ENCODE measurements around the gene LDLRAP1. TPM values are rescaled to one million over a fixed set of nuclear protein-coding genes. Genes with fewer than 3 reads are reported as not detected.

The LDLRAP1 gene
- total and polyA plus RNA-seq, 5 experiments from 2014 or later, result 361 to 877 (median 387) TPM

DNA sequence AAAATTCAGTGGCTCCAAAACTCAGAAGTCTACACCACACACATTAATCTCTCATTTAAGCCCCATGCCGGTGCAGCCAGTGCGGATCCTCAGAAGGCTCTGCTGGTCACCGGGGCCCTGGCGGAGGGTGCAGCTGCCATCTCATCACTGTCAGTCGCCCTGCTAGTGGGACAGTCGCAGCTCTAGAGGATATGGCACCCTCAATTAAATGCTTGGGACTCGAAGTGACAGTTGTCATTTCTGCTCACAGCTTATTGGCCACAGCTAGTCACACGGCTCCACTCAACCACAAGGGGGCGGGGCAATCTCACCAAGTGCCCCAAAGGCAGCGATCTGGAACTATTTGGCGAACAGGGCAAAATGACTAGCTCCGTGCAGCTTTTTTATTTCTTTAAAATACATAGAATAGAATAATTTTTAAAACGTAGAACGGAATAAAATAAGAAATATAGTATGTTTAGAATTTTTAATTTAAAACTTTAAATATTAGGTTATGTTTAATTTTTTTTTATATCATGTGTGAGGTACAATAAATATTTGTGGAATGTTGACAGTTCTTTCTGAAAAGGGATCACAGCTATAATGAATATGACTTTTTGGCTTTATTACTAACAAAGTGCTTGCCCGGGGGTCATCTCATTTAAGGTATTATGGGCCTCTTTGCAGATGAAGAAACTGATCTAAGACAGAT is 65.2 kb downstream of the LDLRAP1 start:
- peaks cover 4 to 23% (median 11%) of the 10 kb centered on the region in 4 donors for H3K4me1 Mint-ChIP-seq
- peaks cover 0 to 5% (median 0%) of the 10 kb centered on the region in 5 donors for H3K27me3 Mint-ChIP-seq
- no peaks in the 10 kb centered on the region for H3K9me3 Mint-ChIP-seq
- POLR2A ChIA-PET, result interaction anchor here (0.5 to 2.8 kb wide), 20 partner anchors 9 to 293 kb away, joined by 3 to 22 read pairs (median 5); partner anchors contain the start of genes LDLRAP1, MTFR1L and SELENON
- H3K4me3 Mint-ChIP-seq, result peak overlapping the region; percentile 5 to 74 (median 32)
- H3K27ac Mint-ChIP-seq, result peak overlapping the region in 4 of 10 donors; percentile 5 to 80 (median 56)
- H3K36me3 Mint-ChIP-seq, result no peaks in the 10 kb centered on the region
- ATAC-seq (peak; percentile 99 to 100), DNase-seq (peak; percentile 76 to 93 (median 82))

DNA sequence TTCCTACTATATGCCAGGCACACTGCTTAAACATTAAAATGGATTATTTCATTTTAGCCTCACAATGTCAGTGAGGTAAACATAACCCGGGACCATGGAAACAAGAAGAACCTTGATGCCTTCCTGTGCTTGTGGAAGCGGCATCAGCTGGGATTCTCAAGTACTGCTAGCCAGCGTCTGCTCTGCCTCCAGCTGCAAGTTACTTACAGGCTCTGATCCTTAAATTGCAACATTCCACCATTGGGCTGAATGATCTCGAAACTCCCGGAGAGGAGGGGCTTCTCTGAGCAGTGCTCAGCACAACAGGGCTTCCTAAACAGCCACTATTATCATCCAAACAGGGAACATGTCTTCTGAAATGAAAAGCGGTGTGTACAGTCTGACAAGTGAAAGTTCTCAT is 66.5 kb downstream of the LDLRAP1 start:
- Mint-ChIP-seq H3K36me3 (no peaks in the 10 kb centered on the region), H3K9me3 (no peaks in the 10 kb centered on the region), H3K27me3 (peaks cover 0 to 5% (median 0%) of the 10 kb centered on the region in 5 donors), H3K27ac (peak overlapping the region in 1 of 10 donors; percentile 29), H3K4me1 (peaks cover 6 to 31% (median 20%) of the 10 kb centered on the region in 4 donors), H3K4me3 (no peak overlapping the region)
- no peak for DNase-seq
- no peak for ATAC-seq
- POLR2A ChIA-PET, result interaction anchor here (0.8 to 2.8 kb wide), 6 partner anchors 60 to 210 kb away, joined by 3 to 22 read pairs (median 7); partner anchors contain the start of genes LDLRAP1, MTFR1L and SELENON

DNA sequence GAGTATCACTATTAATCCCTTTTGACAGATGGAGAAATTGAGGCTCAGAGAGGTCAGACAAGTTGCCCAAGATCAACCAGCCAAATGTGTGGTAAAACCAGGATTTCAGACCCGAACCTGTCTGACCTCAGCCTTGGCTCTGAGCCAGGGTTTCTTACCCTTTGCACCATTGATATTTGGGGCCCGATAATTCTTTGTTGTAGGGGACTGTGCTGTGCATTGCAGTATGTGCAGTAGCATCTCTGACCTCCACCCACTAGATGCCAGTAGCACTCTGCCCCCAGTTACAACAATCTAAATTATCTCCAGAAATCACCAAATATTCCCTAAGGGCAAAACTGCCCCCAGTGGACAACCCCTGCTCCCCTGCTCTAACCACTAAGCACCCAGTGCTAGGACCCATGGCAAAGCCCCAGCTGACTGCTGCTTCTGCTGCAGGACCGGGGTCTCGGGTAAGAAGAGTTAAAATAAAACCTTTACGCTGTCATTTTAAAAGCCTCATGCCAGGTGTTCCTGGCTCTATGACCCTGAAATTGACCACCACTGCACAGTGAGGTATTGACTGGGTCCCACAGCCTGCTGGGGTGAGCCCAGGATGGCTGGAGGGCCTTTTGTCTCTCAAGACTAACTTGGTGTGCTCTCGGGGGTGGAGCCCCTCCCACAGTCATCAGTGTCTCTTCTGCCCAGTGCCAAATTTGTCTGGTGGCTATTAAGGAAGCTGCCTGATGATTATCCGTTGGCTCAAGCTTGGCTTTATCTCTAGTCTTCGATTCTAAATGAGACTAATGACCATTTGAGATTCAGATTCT is 67.6 kb downstream of the LDLRAP1 start:
- H3K27me3 Mint-ChIP-seq, result peaks cover 0 to 5% (median 0%) of the 10 kb centered on the region in 5 donors
- H3K4me1 Mint-ChIP-seq, result peaks cover 11 to 41% (median 31%) of the 10 kb centered on the region in 4 donors
- H3K4me3 Mint-ChIP-seq, result no peak overlapping the region
- ATAC-seq (no peak), DNase-seq (no peak)
- H3K27ac Mint-ChIP-seq, result peak overlapping the region in 2 of 10 donors; percentile 40 to 41
- H3K36me3 Mint-ChIP-seq, result no peaks in the 10 kb centered on the region
- H3K9me3 Mint-ChIP-seq, result no peaks in the 10 kb centered on the region
- POLR2A ChIA-PET, result interaction anchor here (0.5 to 2.8 kb wide), 8 partner anchors 12 to 209 kb away, joined by 3 to 22 read pairs (median 4); partner anchors contain the start of gene MTFR1L

DNA sequence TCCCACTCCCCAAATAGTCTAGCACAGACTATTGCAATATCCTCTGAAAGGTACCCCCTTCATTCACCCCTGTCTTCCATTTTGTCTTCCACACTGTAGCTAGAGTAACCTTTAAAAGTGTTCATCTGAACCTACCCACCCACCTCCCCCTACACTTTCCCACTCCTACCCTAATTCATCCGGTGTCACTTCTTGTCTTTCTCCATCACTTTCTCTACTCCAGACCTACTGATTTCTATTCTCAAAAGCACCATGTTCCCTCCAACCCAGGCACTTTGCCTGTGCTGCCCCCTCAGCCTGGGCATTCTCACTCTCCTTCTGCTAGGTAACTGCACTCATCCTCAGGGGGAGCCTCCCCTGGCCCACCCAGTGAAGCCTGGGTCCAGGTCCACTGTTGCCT is 68.4 kb downstream of the LDLRAP1 start:
- DNase-seq (no peak), ATAC-seq (no peak)
- Mint-ChIP-seq H3K4me1 (peaks cover 11 to 41% (median 31%) of the 10 kb centered on the region in 4 donors), H3K27ac (peak overlapping the region in 4 of 10 donors; percentile 18 to 79 (median 45)), H3K4me3 (no peak overlapping the region), H3K36me3 (no peaks in the 10 kb centered on the region), H3K27me3 (peaks cover 0 to 5% (median 0%) of the 10 kb centered on the region in 5 donors), H3K9me3 (no peaks in the 10 kb centered on the region)
- POLR2A ChIA-PET, result interaction anchor here (0.7 to 1.8 kb wide), 4 partner anchors 39 to 191 kb away, joined by 3 to 4 read pairs (median 4); no protein-coding TSS in a partner anchor

- Mint-ChIP-seq H3K27ac (peak overlapping the region in 1 of 10 donors; percentile 46), H3K4me3 (no peak overlapping the region), H3K4me1 (peaks cover 11 to 38% (median 31%) of the 10 kb centered on the region in 4 donors), H3K27me3 (peaks cover 0 to 5% (median 0%) of the 10 kb centered on the region in 5 donors), H3K36me3 (no peaks in the 10 kb centered on the region), H3K9me3 (no peaks in the 10 kb centered on the region)
- ATAC-seq (no peak), DNase-seq (no peak)
- POLR2A ChIA-PET, result interaction anchor here (0.7 to 1.8 kb wide), 2 partner anchors 74 to 183 kb away, joined by 4 read pairs; no protein-coding TSS in a partner anchor
Observed at GRCh38 chr1:25612421-25612820, 69.0 kb downstream of the LDLRAP1 start.

DNA sequence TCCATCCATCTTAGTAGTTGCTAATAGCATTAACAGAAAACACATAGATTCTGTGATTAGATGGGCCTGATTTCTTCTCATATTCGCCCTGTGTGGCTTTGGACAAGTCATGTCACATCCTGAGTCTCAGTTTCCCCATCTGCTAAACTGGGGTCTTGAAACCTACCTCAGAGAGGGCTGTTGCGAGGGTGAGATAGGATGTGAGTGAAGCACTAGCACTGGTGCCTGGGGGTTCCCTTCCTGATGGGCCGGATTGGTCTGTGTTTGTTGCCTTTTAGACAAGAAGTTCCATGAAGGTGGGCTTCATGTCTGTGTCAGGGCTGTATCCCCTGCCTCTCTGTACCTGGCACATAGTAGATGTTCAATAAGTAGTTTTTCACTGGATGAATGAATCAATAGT is 69.7 kb downstream of the LDLRAP1 start:
- no peaks in the 10 kb centered on the region for H3K9me3 Mint-ChIP-seq
- DNase-seq (no peak), ATAC-seq (no peak)
- peaks cover 11 to 36% (median 31%) of the 10 kb centered on the region in 4 donors for H3K4me1 Mint-ChIP-seq
- peak overlapping the region in 2 of 10 donors; percentile 14 to 58 for H3K27ac Mint-ChIP-seq
- H3K27me3 Mint-ChIP-seq, result peaks cover 0 to 5% (median 0%) of the 10 kb centered on the region in 5 donors
- no peaks in the 10 kb centered on the region for H3K36me3 Mint-ChIP-seq
- no peak overlapping the region for H3K4me3 Mint-ChIP-seq
- POLR2A ChIA-PET, result interaction anchor here (1.3 kb wide), 1 partner anchor 196 kb away, joined by 3 read pairs; no protein-coding TSS in a partner anchor

DNA sequence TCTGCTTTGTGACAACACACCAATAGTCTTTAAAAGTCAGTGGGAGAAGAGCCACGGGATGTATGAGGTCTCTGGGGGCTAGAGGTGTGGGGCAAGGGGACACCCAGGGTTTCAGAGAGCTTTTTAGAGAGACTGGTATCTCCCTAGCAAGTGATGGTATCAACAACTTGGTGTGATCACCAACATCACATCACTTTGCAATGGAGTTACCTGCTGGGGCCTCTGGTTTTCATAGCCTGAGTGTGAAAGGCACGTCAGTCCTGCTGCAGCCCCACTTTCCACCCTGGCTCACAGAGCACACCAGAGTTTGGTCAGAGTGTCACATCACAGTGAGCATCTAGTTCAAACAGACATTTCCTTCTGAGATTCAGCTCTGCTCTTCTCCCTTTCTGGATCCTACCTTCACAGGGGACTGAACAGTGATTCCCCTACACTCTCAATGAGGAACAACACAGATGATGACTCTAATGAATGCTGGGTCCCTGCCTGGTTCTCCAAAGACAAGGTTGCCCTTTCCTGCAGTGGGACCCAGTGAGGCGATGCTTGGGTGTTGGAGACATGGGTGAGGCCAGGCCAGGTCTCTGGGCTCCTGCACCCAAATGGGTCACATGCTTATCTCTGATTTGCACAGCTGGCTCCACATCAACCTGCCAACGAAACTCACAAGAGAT is 71.2 kb downstream of the LDLRAP1 start:
- ATAC-seq (no peak), DNase-seq (no peak)
- Mint-ChIP-seq H3K9me3 (no peaks in the 10 kb centered on the region), H3K27me3 (peaks cover 0 to 5% (median 0%) of the 10 kb centered on the region in 5 donors), H3K4me1 (peaks cover 25 to 44% (median 37%) of the 10 kb centered on the region in 4 donors), H3K27ac (peak overlapping the region; percentile 19 to 91 (median 80)), H3K4me3 (peak overlapping the region in 9 of 10 donors; percentile 40 to 88 (median 71)), H3K36me3 (no peaks in the 10 kb centered on the region)
- POLR2A ChIA-PET, result interaction anchor here (1.1 to 1.5 kb wide), 7 partner anchors 49 to 205 kb away, joined by 3 to 7 read pairs (median 3); partner anchors contain the start of gene MTFR1L

- DNase-seq, result no peak
- no peak for ATAC-seq
- no peaks in the 10 kb centered on the region for H3K9me3 Mint-ChIP-seq
- H3K36me3 Mint-ChIP-seq, result no peaks in the 10 kb centered on the region
- peaks cover 30 to 49% (median 42%) of the 10 kb centered on the region in 4 donors for H3K4me1 Mint-ChIP-seq
- peaks cover 0 to 5% (median 0%) of the 10 kb centered on the region in 5 donors for H3K27me3 Mint-ChIP-seq
- peak overlapping the region; percentile 60 to 88 (median 71) for H3K4me3 Mint-ChIP-seq
- POLR2A ChIA-PET, result interaction anchor here (1.1 to 1.5 kb wide), 5 partner anchors 49 to 204 kb away, joined by 3 to 7 read pairs (median 3); partner anchors contain the start of gene MTFR1L
- H3K27ac Mint-ChIP-seq, result peak overlapping the region; percentile 42 to 91 (median 80)
Observed at GRCh38 chr1:25615172-25615541, 71.8 kb downstream of the LDLRAP1 start.

GRCh38 chr1:25615563-25616094 is 72.2 kb downstream of the LDLRAP1 start:
- Mint-ChIP-seq H3K27ac (peak overlapping the region; percentile 42 to 91 (median 80)), H3K4me3 (peak overlapping the region; percentile 60 to 88 (median 71)), H3K4me1 (peaks cover 35 to 52% (median 46%) of the 10 kb centered on the region in 4 donors), H3K9me3 (no peaks in the 10 kb centered on the region), H3K27me3 (peaks cover 0 to 5% (median 0%) of the 10 kb centered on the region in 5 donors), H3K36me3 (no peaks in the 10 kb centered on the region)
- ATAC-seq, result peak; percentile 5
- DNase-seq, result peak in 2 of 10 donors; percentile 36 to 41
- POLR2A ChIA-PET, result interaction anchor here (0.6 to 2.1 kb wide), 9 partner anchors 27 to 204 kb away, joined by 3 to 10 read pairs (median 3); partner anchors contain the start of gene MTFR1L

DNA sequence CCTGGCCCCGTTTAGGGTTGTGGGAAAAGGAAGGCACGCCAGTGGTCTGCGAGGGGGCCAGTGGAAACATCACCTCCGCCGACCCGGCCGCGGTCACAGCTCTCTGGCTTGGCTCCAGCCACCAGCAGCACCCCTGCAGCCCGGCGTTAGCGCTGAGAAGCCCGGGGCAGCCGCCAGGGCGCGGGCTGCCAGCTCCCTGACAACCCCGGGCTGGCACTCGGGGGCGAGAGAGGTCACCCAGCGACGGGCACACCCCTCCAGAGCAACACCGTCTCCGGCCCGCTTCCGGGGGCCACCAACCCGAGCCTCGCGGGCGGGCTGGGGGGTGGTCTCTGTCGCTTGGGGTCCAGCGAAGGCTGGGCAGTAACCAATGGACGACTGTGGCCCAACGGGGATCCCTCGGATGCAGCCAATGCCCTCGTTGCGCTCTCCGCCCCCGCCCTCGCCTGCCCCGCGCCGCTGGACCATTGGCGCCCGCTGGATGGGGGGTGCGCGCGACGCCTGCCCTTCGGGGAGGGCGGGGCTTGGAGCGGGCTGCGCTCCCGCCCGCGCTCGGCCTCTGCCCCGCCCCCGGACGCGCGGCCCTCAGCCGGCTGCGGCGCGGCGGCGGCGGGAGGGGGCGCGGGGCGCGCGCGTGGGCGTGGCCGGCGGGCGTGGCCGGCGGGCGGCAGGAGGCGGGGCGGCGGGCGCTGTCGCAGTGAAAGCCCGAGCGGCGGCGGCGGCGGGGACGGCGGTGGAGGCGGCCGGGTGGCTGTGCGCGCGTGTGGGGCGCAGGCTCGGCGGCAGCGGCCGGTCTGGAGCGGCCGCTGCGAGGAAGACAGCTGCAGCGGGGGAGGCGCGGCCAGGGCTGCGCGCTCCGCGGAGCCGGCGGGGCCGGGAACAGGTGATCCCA is 72.9 kb downstream of the LDLRAP1 start, which contains the start of gene MAN1C1:
MAN1C1 (plus strand) TSS at position 697 of the 892 bp plus-strand sequence. CDS start 1,007 bp downstream, outside the sequence.
- peak; percentile 62 to 65 for ATAC-seq

More for the DNA sequence above, 72.9 kb downstream of the LDLRAP1 start, which contains the start of gene MAN1C1:
- peak within 1 kb of the TSS; percentile 69 to 99 (median 84) for H3K4me3 Mint-ChIP-seq
- no peaks in the 10 kb centered on the region for H3K9me3 Mint-ChIP-seq
- no peaks in the 10 kb centered on the region for H3K36me3 Mint-ChIP-seq
- peaks cover 39 to 54% (median 51%) of the 10 kb centered on the region in 4 donors for H3K4me1 Mint-ChIP-seq
- H3K27me3 Mint-ChIP-seq, result peaks cover 0 to 5% (median 0%) of the 10 kb centered on the region in 5 donors
- POLR2A ChIA-PET, result interaction anchor here (0.6 to 8.6 kb wide), 23 partner anchors 9 to 204 kb away, joined by 3 to 91 read pairs (median 4); partner anchors contain the start of gene MTFR1L
- H3K27ac Mint-ChIP-seq, result peak within 1 kb of the TSS; percentile 42 to 91 (median 82)
- DNase-seq, result peak; percentile 70 to 90 (median 83)
